GM12872 (cell line): ENCODE measurements around the gene CDH13.

Experiments used
- TF ChIP-seq, protein P1 (sequence below): IDR thresholded peaks from 3 replicates; pipeline ENCODE4 v1.5.1; 2011; ENCODE audit warnings: low read depth, mild to moderate bottlenecking, low read length, moderate library complexity; ENCODE audit not compliant: insufficient read depth

CDH13 gene

DNA sequence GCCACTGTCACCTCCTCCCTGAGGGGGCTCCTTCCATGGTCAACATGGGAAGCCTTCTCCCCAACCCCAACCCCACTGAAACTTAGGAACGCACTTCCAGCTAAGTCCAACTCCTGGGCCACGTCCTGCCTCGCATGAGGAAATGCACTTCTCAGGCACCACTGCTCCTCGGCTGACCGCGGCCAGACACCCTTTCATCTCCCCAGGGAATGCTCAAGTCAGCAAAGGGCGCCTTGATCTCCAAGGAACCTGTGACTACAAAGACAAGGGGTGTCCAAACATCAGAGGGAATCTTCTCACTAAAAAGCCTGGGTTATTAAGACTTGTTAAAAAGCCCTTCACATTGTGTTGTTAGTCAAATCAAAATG, 1056.1 kb downstream of the CDH13 start:
- TF ChIP-seq, protein P1, sequence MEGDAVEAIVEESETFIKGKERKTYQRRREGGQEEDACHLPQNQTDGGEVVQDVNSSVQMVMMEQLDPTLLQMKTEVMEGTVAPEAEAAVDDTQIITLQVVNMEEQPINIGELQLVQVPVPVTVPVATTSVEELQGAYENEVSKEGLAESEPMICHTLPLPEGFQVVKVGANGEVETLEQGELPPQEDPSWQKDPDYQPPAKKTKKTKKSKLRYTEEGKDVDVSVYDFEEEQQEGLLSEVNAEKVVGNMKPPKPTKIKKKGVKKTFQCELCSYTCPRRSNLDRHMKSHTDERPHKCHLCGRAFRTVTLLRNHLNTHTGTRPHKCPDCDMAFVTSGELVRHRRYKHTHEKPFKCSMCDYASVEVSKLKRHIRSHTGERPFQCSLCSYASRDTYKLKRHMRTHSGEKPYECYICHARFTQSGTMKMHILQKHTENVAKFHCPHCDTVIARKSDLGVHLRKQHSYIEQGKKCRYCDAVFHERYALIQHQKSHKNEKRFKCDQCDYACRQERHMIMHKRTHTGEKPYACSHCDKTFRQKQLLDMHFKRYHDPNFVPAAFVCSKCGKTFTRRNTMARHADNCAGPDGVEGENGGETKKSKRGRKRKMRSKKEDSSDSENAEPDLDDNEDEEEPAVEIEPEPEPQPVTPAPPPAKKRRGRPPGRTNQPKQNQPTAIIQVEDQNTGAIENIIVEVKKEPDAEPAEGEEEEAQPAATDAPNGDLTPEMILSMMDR: no peak

DNA sequence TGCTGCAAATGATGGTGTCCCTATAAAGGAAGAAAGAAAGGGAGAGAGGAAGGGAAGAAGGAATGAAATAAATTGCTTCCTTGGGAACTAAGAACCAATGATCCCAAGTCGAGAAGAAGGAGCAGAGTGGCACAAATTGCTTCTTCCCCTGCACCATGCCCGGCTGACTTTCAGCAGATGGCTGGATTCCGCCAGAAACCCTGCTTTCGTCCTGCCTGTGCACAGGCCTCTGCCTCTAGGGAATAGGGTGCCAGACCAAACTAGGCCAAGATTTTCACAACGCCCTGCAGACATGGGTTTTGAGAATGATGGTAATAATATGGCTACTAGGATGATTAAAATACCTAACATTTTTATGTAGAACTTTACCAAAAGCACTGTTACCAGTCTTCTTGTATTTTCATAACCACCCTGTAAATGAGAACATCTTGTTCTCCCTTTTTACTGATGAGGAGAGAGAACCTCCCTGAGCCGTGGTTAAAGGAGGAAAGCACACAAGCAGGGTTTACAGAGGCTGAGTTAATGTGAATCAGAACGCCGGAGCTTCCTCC, 1058.9 kb downstream of the CDH13 start:
- TF ChIP-seq, protein P1: no peak

- TF ChIP-seq, protein P1: no peak
Observed at GRCh38 chr16:83686726-83687125, 1060.0 kb downstream of the CDH13 start.

GRCh38 chr16:83689385-83689831, 1062.6 kb downstream of the CDH13 start:
- TF ChIP-seq, protein P1: no peak

DNA sequence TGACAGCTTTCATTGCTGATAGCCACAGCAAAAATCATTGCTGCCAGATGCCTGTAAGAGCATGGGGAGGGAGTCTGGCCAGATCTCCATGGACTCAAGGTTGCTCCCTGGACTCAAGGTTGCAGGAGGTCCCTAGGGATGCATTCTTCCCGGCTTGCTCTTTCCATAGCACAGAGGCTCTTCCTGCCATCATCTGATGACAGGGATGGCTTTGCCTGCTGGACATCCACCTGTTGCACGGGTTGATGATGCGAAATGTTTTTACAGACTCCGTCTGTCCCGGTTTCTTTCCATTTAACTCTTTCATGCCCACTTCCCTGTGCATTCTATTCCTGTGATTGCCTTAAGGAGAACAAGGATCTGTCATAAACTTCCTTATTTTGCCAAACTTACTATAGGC, 1065.5 kb downstream of the CDH13 start:
- TF ChIP-seq, protein P1: no peak

- TF ChIP-seq, protein P1: no peak
Observed at GRCh38 chr16:83698964-83699363, 1072.2 kb downstream of the CDH13 start.

GRCh38 chr16:83699817-83700216, 1073.0 kb downstream of the CDH13 start:
- TF ChIP-seq, protein P1: no peak
